ENCODE measurements around the gene IMPG1.

The IMPG1 gene

DNA sequence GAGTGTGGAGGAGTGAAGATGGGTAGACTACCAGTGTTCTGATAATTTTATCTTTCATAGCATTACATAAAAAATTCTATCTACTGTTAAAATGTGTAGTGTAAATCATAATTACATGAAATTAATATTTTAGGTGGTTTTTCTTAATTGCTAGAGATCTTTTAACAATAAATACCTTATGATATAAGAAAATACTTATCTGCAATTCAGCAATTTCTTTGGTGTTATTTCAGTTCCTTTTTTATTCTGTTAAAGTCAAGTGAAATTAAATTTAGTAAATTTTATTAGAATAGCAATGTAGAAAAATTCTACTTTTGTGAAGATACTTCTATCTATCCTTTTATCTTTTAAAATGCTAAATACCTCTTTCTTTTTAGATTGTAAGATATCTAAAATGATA lies 104.3 kb downstream of the IMPG1 start:
- FAIRE-seq: no peak
- TF ChIP-seq CTCF (IDR thresholded peaks at IDR 0.05; ENCODE audit: insufficient read depth, missing control alignments): no peak
- DNase-seq (ENCODE audit: insufficient read length, low spot score): no peak

DNA sequence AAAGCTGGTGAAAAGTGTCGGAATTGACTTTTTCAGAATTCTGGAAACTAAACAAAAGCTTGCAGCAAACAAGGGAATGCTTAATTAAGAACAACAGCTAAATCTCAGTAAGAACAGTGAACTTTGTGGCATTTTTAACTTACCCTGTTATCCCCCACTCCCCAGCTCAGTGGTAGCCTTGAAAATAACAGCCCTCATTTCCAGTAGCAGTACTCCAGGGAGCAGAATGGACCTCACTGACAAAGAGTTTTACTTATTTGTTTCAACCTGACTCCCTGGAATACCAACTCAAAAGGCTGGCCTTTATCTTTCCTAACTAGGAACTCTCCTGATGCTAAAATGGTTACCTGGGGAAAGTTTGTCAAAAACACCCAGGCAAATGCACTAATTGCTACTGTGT lies 108.9 kb downstream of the IMPG1 start:
- FAIRE-seq (no peak), DNase-seq (ENCODE audit: insufficient read length, low spot score) (no peak)
- no peak for TF ChIP-seq CTCF (IDR thresholded peaks at IDR 0.05; ENCODE audit: insufficient read depth, missing control alignments)

- TF ChIP-seq CTCF (IDR thresholded peaks at IDR 0.05; ENCODE audit: insufficient read depth, missing control alignments): no peak
- no peak for FAIRE-seq
- no peak for DNase-seq (ENCODE audit: insufficient read length, low spot score)
These were observed 120.3 kb downstream of the IMPG1 start for GRCh38 chr6:75952128-75952527.

DNA sequence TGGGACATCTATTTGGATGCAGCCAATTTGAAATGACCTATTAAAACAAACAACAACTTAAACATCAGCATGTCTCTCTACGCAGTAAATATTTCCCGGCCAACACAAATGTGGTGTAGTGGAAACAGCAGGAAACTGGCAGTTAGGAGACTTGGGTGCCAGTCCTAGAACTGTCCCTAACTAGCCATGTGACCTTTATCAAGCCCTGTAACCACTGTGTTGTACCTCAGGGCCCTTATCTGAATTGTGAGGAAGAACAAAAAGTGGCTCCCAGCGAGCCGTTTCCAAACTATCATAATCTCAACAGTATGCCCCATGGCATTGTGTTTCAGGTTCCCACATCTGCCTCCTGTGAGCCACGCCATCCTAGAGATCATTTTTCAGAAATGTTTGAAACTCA lies 124.5 kb downstream of the IMPG1 start:
- no peak for DNase-seq (ENCODE audit: insufficient read length, low spot score)
- FAIRE-seq: no peak
- TF ChIP-seq CTCF (IDR thresholded peaks at IDR 0.05; ENCODE audit: insufficient read depth, missing control alignments): no peak

DNA sequence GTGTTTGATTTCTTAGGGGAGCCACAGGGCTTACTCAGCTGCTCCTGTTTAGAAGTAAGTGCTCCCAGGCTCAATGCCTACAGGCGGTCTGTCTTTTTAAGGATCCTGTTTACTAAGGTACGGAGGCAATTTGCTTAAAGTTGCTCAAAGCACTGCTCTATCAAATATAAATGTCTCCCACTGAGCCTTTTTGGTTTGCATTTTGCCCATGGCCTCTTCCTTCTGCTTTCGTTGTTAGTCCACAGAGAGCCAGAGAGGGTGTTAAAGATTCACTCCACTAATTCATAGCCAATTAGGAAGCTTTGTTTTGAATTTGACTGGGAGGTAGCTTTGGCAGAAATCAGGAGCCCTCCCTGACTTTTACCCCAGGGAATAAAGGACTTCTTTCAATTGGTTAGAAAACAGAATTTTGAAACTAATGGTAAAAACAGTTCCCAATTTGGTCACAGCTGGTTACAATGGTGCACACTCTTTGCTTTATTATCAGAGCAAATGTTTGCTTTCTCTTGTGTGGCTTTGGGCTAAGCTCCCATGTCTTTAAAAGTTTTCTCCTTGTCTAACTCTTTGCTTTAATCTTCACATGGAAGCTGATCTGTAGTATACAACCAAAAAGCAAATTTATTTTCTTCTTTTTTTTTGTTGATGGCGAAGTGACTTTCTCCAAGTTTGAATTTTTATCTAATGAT lies 126.2 kb downstream of the IMPG1 start:
- FAIRE-seq: no peak
- no peak for DNase-seq (ENCODE audit: insufficient read length, low spot score)
- TF ChIP-seq CTCF (IDR thresholded peaks at IDR 0.05; ENCODE audit: insufficient read depth, missing control alignments): no peak

DNA sequence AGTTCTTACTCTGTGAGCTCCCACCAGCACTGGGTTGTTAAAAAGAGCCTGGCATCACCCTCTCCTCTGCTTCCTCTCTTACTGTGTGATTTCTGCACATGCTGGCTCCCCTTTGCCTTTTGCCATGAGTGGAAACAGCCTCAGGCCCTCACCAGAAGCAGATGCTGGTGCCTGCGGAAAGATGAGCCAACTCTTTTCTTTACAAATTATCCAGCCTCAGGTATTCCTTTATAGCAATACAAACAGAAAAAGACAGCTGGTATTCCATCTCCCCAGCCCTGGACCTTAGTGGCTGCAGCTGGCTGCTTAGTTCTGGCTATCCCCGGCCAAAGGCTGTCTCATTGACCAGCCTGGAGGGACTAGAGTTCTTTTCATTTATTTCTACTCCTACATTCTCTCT lies 129.1 kb downstream of the IMPG1 start:
- DNase-seq (ENCODE audit: insufficient read length, low spot score) (no peak), FAIRE-seq (no peak)
- no peak for TF ChIP-seq CTCF (IDR thresholded peaks at IDR 0.05; ENCODE audit: insufficient read depth, missing control alignments)

DNA sequence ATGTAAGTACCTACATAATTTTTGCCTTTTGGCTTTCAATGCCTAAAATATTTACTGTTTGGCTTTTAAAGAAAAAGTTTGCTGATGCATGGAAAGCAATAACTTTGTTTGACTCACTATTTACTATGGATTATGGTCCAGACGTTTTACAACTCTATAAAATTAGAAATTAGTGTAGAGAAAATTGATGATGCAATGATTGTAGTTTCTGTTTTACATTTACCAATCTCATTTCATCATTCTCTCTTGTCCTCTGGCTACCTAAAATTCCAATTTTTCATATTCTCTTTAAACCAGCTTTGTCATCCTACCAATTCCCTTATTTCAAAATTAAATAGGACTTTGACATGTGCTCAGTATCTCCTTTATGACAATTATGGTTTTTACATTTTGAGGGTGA lies 131.0 kb downstream of the IMPG1 start:
- DNase-seq (ENCODE audit: insufficient read length, low spot score) (no peak), FAIRE-seq (no peak)
- TF ChIP-seq CTCF (IDR thresholded peaks at IDR 0.05; ENCODE audit: insufficient read depth, missing control alignments): no peak
